ENCODE results near the gene PI4K2A. TPM values are rescaled to one million over a fixed set of nuclear protein-coding genes. Genes with fewer than 3 reads are reported as not detected.

The PI4K2A gene
- total and polyA plus RNA-seq, 2 of the 13 experiments (the other 11 are each of a cell fraction or from before 2014, with no cell fraction given): 10.9 to 14.3 TPM

DNA sequence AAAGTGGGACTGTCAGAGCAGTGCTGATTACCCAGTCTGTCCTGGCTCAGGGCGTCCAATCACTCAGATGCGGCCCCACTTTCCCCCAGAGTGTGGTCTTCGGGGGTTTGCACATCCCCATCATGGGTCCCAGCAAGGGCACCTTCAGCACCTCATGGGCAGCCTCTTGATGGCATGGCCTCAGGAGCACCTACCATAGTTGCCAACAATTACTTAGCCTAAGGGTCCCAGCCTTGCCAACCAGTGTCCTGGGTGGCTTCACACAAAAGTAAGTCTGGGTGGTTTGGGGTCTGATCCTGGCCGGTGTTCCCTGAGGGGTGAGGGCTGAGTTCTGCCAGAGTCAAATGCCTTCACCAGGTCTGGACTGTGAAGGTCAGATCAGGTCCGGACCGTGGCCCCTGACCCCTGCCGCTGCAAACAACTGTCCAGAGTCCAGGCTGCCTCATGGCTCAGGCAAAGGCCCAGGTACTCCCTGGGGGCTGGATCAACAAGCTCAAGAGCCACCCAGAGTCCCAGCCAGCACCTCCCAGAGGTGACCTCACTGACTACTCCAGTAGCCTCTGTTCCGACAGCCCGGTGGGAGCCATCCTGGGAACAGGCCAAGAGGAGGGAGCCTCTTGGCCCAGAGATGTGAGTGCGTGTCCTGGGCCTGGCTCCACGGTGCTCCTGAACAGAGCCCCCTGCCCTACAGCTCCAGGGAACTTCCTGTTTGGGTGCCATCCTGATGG, 66.8 kb downstream of the PI4K2A start (continued):
- TF ChIP-seq HNRNPL (IDR thresholded peaks at IDR 0.05; ENCODE audit: low read depth, low read length): peak; percentile 70; the same call in 1 of the 2 replicates
- peak; percentile 76 for TF ChIP-seq ZNF263 (CRISPR knock-in tag; IDR thresholded peaks at IDR 0.05)
- TF ChIP-seq PRPF4 (IDR thresholded peaks at IDR 0.05; ENCODE audit: low read depth, low read length, poor library complexity, severe bottlenecking): no peak
- TF ChIP-seq, protein P1, sequence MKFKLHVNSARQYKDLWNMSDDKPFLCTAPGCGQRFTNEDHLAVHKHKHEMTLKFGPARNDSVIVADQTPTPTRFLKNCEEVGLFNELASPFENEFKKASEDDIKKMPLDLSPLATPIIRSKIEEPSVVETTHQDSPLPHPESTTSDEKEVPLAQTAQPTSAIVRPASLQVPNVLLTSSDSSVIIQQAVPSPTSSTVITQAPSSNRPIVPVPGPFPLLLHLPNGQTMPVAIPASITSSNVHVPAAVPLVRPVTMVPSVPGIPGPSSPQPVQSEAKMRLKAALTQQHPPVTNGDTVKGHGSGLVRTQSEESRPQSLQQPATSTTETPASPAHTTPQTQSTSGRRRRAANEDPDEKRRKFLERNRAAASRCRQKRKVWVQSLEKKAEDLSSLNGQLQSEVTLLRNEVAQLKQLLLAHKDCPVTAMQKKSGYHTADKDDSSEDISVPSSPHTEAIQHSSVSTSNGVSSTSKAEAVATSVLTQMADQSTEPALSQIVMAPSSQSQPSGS (CRISPR knock-in tag; IDR thresholded peaks at IDR 0.05): peak; percentile 57; the same call in 1 of the 2 replicates
- 0 out of 2 replicates have a peak, but pooled peaks have one; percentile 62 for TF ChIP-seq ZNF713 (CRISPR knock-in tag; IDR thresholded peaks at IDR 0.05)
- no peak for TF ChIP-seq ZNF850 (CRISPR knock-in tag; conservative IDR thresholded peaks at IDR 0.05)
- 0 out of 2 replicates have a peak, but pooled peaks have one; percentile 28 for TF ChIP-seq SAFB2 (CRISPR knock-in tag; IDR thresholded peaks at IDR 0.05; ENCODE audit: borderline replicate concordance, low read depth)
- peak; percentile 18; the same call in 1 of the 2 replicates for TF ChIP-seq GABPB1 (CRISPR knock-in tag; IDR thresholded peaks at IDR 0.05)
- peak; percentile 93 for TF ChIP-seq NR2F6 (IDR thresholded peaks at IDR 0.05)
- TF ChIP-seq NR2F6 (CRISPR knock-in tag; IDR thresholded peaks at IDR 0.05): peak; percentile 98
- peak; percentile 76 for TF ChIP-seq SPEN (CRISPR knock-in tag; IDR thresholded peaks at IDR 0.05; ENCODE audit: low read depth)
- TF ChIP-seq, protein P2, sequence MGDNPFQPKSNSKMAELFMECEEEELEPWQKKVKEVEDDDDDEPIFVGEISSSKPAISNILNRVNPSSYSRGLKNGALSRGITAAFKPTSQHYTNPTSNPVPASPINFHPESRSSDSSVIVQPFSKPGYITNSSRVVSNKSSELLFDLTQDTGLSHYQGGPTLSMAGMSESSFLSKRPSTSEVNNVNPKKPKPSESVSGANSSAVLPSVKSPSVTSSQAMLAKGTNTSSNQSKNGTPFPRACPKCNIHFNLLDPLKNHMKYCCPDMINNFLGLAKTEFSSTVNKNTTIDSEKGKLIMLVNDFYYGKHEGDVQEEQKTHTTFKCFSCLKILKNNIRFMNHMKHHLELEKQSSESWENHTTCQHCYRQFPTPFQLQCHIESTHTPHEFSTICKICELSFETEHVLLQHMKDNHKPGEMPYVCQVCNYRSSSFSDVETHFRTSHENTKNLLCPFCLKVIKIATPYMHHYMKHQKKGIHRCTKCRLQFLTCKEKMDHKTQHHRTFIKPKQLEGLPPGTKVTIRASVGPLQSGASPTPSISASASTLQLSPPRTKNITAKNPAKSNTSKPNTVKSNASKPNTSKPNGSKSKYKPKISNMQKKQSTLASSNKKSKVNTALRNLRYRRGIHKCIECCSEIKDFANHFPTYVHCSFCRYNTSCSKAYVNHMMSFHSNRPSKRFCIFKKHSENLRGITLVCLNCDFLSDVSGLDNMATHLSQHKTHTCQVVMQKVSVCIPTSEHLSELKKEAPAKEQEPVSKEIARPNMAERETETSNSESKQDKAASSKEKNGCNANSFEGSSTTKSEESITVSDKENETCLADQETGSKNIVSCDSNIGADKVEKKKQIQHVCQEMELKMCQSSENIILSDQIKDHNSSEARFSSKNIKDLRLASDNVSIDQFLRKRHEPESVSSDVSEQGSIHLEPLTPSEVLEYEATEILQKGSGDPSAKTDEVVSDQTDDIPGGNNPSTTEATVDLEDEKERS (CRISPR knock-in tag; IDR thresholded peaks at IDR 0.05): 0 out of 2 replicates have a peak, but pooled peaks have one; percentile 43
- no peak; the same call in 1 of the 2 replicates for TF ChIP-seq ZSCAN30 (CRISPR knock-in tag; IDR thresholded peaks at IDR 0.05)
- TF ChIP-seq, protein P3, sequence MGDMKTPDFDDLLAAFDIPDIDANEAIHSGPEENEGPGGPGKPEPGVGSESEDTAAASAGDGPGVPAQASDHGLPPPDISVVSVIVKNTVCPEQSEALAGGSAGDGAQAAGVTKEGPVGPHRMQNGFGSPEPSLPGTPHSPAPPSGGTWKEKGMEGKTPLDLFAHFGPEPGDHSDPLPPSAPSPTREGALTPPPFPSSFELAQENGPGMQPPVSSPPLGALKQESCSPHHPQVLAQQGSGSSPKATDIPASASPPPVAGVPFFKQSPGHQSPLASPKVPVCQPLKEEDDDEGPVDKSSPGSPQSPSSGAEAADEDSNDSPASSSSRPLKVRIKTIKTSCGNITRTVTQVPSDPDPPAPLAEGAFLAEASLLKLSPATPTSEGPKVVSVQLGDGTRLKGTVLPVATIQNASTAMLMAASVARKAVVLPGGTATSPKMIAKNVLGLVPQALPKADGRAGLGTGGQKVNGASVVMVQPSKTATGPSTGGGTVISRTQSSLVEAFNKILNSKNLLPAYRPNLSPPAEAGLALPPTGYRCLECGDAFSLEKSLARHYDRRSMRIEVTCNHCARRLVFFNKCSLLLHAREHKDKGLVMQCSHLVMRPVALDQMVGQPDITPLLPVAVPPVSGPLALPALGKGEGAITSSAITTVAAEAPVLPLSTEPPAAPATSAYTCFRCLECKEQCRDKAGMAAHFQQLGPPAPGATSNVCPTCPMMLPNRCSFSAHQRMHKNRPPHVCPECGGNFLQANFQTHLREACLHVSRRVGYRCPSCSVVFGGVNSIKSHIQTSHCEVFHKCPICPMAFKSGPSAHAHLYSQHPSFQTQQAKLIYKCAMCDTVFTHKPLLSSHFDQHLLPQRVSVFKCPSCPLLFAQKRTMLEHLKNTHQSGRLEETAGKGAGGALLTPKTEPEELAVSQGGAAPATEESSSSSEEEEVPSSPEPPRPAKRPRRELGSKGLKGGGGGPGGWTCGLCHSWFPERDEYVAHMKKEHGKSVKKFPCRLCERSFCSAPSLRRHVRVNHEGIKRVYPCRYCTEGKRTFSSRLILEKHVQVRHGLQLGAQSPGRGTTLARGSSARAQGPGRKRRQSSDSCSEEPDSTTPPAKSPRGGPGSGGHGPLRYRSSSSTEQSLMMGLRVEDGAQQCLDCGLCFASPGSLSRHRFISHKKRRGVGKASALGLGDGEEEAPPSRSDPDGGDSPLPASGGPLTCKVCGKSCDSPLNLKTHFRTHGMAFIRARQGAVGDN (CRISPR knock-in tag; IDR thresholded peaks at IDR 0.05): peak; percentile 96
- peak; percentile 65; the same call in 1 of the 2 replicates for TF ChIP-seq ZIK1 (CRISPR knock-in tag; IDR thresholded peaks at IDR 0.05; ENCODE audit: borderline replicate concordance, low read depth)
- TF ChIP-seq, protein P4, sequence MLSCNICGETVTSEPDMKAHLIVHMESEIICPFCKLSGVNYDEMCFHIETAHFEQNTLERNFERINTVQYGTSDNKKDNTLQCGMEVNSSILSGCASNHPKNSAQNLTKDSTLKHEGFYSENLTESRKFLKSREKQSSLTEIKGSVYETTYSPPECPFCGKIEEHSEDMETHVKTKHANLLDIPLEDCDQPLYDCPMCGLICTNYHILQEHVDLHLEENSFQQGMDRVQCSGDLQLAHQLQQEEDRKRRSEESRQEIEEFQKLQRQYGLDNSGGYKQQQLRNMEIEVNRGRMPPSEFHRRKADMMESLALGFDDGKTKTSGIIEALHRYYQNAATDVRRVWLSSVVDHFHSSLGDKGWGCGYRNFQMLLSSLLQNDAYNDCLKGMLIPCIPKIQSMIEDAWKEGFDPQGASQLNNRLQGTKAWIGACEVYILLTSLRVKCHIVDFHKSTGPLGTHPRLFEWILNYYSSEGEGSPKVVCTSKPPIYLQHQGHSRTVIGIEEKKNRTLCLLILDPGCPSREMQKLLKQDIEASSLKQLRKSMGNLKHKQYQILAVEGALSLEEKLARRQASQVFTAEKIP (CRISPR knock-in tag; IDR thresholded peaks at IDR 0.05; ENCODE audit: borderline replicate concordance): no peak
- no peak for TF ChIP-seq MEIS2 (CRISPR knock-in tag; IDR thresholded peaks at IDR 0.05)
- peak; percentile 87 for TF ChIP-seq RARA (CRISPR knock-in tag; IDR thresholded peaks at IDR 0.05)
- TF ChIP-seq ZNF224 (CRISPR knock-in tag; IDR thresholded peaks at IDR 0.05): peak; percentile 63; the same call in 1 of the 2 replicates
